ENCODE measurements around the gene TLCD1. TPM values are rescaled to one million over a fixed set of nuclear protein-coding genes. Genes with fewer than 3 reads are reported as not detected.
A peak's percentile ranks its signal among the peaks of the same experiment; 100 is the strongest.

Gene TLCD1
- total and polyA plus RNA-seq, 2 donors (not counting 1 experiment from before 2014, with no cell fraction given), result 0.49 to 3.1 TPM

GRCh38 chr17:28744972-28745785, 19.1 kb upstream of the TLCD1 start:
- DNase-seq (peak; percentile 57), ATAC-seq (ENCODE audit: low read depth) (no peak)
- Histone ChIP-seq H3K4me3 (ENCODE audit: control extremely low read depth in 1 of 5, extremely low read depth in 1 of 5, insufficient read depth in 1 of 5, low read depth in 2 of 5, low read length in 4 of 5) (peak overlapping the region; percentile 58 to 98 (median 88)), H3K4me2 (replicated peaks; ENCODE audit: low read depth, low read length, poor library complexity, severe bottlenecking) (peak overlapping the region; percentile 88), H3K79me2 (ENCODE audit: control insufficient read depth, insufficient read depth, low read length) (peaks cover 67% of the 10 kb centered on the region), H4K20me1 (ENCODE audit: control insufficient read depth, insufficient read depth, low read length, poor library complexity, severe bottlenecking) (peaks cover 58% of the 10 kb centered on the region), H2AFZ (ENCODE audit: insufficient read depth, low read depth, low read length, poor library complexity, severe bottlenecking) (no peak overlapping the region), H3K9ac (ENCODE audit: low read length) (peak overlapping the region; percentile 84), H3K9me3 (ENCODE audit: control extremely low read depth in 1 of 3, control insufficient read depth in 2 of 3, insufficient read depth in 1 of 3, low read length in 2 of 3) (peaks cover 0 to 13% (median 0%) of the 10 kb centered on the region in 3 donors), H3K27me3 (replicated peaks in 1 of 4; ENCODE audit: control extremely low read depth in 1 of 4, control insufficient read depth in 3 of 4, insufficient read depth in 4 of 4, low read length in 3 of 4) (no peaks in the 10 kb centered on the region), H3K4me1 (ENCODE audit: control insufficient read depth in 2 of 2, insufficient read depth in 2 of 2, low read length in 2 of 2) (peaks cover 63 to 68% of the 10 kb centered on the region in 2 donors), H3K27ac (ENCODE audit: low read length in 2 of 2) (peak overlapping the region; percentile 82 to 100), H3K36me3 (replicated peaks in 1 of 2; ENCODE audit: control extremely low read depth in 1 of 2, control insufficient read depth in 1 of 2, extremely low read depth in 1 of 2, insufficient read depth in 2 of 2, low read length in 1 of 2) (peaks cover 0 to 43% of the 10 kb centered on the region in 2 experiments)
- no peak for TF ChIP-seq EZH2 (IDR thresholded peaks at IDR 0.05; ENCODE audit: borderline replicate concordance, insufficient read depth, low read depth, low read length, poor library complexity, severe bottlenecking)
- TF ChIP-seq CTCF (IDR thresholded peaks at IDR 0.05), result no peak
- Mint-ChIP-seq H3K27me3 (no peaks in the 10 kb centered on the region), H3K4me1 (peaks cover 64% of the 10 kb centered on the region), H3K27ac (peak overlapping the region; percentile 93), H3K4me3 (peak overlapping the region; percentile 94), H3K9me3 (ENCODE audit: insufficient read depth) (no peaks in the 10 kb centered on the region)
- intact Hi-C loops (cut with micrococcal nuclease), result no loop called here
- ChIA-PET CTCF (interaction anchor here (0.6 to 18.9 kb wide), 2 partner anchors 9 to 19 kb away, joined by 3 to 1020 read pairs; partner anchors contain the start of genes NEK8, RPL23A and TLCD1), POLR2A (interaction anchor here (0.6 to 16.2 kb wide), 8 partner anchors 9 to 571 kb away, joined by 3 to 511 read pairs (median 6); partner anchors contain the start of genes NEK8, PHF12, RPL23A and TLCD1)
- WGBS (ENCODE audit: insufficient coverage), result 5% methylated on average over 23 of the region's 31 CpGs
